Cerebellar cortex (tissue), 1 donor: Measurements from ENCODE around the gene RTTN.
A peak's percentile ranks its signal among the peaks of the same experiment; 100 is the strongest.
"Not testable (repeated sequence)": the region's sequence is repeated elsewhere in the genome, so short reads cannot be mapped to it uniquely, and the experiment has no call there.

ENCODE experiments used
- DNase-seq: peaks from one replicate; pipeline ENCODE4 v3.0.0-alpha.2; 2015; ENCODE audit warnings: low spot score

RTTN gene, protein sequence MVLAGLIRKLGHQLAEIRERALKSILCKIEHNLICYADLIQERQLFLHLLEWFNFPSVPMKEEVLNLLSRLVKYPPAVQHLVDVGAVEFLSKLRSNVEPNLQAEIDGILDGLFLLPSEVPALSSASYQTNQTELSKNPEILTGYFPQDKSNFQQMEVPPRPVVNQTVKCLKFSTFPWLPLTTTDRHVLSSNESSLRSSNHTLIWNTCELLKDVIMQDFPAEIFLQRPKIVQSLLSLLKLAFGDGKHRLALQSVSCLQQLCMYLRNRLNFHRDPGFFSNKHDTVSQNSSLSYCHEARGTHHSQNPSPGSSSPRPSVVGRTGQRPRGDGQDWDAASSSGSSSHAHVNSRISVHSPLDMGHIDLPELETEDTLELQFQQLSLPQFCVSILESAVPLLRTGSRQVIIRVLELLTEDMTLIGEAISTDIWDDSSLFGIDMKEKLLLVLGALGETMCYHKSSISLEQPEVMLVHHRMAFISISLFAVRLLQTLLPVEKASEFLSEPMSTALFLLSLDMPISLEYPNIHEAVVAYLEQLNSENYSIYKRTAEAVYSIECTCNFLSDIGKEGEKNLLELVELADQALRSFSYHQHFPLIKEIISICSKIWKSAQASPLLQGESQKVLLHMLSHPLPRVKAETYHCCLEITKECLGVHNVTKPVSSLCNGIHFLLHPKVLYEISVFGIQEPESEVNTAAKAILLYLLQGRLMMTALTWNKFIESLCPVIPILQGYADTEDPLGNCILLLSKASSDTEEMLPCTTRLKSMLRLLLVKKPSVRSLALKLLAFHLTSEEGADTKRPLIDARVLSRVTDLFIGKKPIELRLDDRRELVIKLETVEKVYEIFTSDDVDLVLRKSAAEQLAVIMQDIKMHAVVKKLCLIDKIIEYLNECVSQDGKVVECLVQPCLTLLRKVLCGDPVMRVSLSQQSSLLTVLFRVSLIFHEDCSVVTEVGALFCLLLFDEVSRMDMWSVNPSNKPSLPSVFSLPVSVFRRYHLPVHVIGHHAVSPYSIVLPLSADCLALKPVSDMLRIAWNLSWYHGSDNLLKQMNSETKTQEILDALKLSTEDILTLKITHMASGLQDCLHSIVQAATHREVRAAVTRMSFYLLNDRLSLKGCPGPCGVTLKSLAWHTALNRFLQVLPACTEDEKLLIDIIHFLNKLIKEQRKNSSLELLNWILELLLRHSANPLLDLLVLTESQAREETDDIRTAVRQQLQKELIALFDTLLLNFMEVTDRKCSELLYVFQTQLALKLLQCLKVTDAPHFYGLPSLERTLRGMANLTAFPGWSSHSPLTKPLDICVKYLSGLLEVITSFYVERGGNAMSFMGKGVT (N-terminal part only)

DNA sequence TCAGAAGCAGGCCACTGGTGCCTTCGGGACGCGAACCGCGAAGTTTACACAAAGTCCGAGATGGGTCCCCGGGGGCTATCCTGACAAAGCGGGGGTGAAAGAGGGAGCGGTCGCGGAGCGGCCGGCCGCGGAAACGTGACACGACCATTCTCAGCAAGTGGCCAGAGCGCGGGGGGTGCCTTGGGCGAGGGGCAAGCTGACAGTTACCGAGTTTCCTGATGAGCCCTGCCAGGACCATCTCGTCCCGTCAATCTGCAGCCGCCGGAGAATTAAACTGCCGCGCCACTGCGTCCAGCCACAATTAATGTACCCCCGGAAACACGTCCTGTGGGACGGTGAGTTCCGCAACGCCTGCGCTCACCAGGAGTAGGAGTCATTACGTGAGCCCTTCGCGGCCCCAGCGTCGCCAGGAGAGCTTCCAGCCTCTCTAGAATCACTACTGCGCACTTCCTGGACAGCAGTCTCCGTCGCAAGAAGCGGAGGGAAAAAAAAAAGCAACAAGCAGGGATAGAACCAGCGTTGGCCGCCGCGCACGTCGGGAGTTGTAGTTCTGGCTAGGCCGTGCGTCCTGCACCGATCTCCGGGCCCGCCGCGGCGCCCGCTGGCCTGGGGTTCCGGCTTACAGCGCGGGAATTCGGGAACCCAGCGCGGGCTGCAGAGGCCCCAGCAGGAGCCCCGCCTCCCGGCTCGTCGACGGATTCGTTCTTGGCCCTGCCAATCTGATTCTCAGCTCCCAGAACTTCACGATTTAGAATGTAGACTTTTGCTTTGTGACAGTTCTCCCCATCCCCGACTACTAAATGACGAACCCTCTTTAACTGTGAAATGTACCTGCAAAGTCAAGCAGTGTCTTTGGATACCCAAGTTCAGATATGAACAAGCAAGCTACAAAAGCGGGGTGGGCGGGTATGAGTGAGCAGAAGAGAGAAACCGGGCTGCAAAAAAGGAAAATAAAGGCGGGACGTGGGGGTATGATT lies at the start of gene RTTN:
TSS of gene RTTN (minus strand) at position 267 of the 977 bp plus-strand sequence. CDS start at position 238, 29 bp downstream.
- peak; percentile 94 for DNase-seq

DNA sequence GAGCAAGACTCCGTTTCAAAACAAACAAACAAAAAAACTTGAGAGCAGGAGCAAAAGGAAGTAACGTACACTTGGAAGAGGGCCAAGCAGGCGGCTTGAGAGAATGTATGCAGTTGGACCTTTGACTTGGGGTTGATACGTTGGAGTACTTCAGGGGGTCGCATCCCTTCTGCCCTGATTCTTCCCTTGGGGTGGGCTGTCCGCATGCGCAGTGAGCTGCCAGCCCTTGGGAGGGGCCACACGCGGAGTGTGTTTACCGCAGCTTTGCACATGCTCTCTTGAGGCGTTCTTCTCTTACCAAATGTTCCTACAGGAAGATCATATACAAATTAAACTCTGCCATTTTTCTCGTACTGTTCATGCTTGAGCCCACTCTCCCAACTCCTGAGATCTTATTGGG lies 45.3 kb upstream of the RTTN start:
- DNase-seq: no peak

DNA sequence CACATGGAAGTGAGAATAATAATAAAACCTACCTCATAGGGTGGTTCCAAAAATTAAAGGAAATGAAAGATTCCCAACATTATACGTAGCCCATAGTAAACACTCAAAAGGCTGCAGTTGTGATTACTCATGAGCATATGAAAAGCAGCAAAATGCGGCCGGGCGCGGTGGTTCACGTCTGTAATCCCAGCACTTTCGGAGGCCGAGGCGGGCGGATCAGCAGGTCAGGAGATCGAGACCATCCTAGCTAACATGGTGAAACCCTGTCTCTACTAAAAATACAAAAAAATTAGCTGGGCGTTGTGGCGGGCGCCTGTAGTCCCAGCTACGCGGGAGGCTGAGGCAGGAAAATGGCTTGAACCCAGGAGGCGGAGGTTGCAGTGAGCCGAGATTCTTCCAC lies 44.4 kb upstream of the RTTN start:
- DNase-seq: not testable (repeated sequence)

DNA sequence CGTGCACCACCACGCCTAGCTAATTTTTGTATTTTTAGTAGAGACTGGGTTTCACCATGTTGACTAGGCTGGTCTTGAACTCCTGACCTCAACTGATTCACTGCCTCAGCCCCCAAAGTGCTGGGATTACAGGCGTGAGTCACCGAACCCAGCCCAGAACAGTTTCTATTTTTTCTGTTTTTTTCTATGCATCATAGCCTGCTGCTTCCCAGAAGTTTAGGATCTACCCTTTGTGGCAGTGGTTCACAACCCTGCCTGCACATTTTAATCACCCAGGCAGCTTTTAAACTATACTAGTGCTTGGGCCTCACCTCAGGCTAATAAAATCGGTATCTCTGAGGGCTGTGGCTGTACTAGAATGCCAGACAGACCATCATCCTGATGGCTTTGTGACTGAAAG lies 43.6 kb upstream of the RTTN start:
- no peak for DNase-seq

DNA sequence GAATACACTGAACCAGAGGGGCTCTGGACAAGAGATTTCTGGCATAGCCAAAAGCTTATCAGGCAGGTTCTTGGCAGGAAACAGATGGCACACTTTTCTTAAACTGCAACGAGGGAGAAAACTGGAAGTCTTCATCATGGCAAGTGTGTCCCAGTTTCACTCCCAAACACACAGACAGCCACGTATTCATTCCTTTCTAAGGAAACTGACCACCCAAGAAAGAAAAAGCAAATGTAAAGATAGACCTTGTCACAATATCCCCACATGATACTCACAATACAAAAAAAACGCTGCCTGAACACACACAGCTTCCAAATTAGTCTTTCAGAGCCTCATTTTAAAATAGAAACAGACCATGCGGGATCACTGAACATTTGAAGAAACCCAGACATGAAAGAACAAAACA lies 40.6 kb upstream of the RTTN start:
- DNase-seq: peak; percentile 40

DNA sequence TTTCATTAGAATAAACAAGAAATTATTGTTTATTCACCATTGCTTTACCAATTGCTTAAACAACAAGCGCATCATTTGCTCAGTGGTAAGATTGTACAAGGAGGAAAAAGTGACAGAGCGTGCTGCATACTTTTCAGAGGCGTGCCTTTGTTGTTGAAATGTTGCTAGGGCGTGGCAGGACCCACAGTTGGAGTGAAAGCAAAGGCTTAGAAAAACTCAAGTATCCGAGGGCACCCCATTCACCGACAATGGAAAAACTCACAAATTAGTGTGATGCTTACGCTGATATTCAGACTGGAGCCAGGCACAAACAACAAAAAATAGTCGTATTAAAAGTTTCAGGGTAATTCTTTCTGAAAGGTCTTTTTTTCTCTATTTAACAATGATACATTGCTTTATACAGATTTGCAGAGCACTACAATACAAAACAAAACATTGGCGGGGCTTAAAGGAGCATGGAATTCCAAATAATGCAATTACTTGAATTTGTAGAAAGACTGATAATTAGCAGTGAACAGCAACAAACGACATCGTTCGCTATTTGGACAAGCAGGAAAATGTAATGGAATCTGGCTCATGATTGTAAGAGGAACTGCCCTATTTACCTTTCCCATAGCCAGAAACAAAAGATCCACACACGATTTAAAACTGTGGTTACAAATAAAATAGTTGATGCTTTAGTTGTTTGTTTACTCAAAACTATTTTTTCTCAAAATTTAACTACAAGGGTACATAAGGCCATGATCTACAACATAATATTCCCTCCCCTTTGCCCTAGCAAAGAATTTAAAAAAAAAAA lies 37.8 kb upstream of the RTTN start:
- no peak for DNase-seq

DNA sequence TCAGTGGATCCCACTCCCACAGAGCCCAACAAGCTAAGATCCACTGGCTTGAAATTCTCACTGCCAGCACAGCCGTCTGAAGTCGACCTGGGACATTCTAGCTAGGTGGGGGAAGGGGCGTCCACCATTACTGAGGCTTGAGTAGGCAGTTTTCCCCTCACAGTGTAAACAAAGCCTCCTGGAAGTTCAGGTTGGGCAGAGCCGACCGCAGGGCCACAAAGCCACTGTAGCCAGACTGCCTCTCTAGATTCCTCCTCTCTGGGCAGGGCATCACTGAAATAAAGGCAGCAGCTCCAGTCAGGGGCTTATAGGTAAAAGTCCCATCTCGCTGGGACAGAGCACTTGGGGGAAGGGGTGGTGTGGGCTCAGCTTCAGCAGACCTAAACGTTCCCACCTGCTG lies 31.4 kb upstream of the RTTN start:
- DNase-seq: not testable (repeated sequence)

DNA sequence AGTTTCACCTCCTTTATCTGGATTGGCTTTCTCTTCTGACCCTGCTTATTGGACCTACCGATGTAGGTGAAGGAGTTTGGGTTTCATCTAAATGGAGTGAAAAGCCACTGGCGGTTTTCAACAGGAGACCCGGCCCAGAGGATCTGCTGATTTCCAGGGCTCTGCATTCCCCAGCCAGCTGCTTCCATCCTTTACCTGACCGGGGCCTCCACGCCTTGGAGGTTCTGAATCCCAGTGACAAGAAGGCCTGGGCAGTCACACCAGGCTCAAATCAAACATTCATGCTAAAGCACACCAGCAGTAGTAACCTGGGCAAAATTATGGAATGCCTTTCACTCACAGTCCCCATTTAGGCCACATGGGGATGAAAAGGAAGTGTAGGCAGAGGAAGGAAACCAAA lies 30.0 kb upstream of the RTTN start:
- no peak for DNase-seq

DNA sequence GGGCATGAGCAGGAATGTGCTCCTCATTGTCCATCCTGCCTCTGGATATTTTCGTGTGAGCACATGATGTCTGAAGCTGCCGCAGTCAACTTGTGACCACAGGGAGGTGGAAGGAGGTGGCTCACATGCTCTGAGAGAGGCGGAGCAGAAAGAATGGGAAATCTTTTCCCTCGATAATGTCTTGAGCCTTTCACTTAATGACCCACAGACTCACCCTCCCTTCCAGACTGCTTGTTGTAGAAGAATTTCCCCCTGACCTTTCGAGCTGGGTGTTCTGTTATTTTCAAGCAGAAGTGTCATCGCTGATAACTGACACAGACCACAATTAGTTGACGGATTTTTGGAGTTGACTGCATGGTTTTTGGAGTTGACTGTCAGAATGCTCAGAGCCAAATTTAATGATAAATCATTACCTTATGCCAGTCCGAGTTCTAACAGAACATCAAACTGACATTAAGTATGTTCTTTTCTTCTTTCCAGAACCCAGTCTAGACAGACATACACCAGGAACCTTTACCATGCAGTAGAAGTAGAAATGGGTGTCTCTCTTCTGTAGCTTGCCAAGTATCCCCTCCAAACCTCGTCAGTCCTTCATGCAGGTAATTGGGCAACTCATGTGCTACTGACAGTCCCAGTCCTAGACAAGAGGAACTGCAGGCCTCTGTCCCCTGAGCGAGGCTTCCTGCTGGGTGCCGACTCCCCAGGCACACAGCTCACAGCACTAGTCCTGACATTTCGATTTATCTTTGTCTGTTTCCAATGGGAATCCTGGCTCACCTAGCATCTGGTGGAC lies 29.4 kb upstream of the RTTN start:
- peak; percentile 35 for DNase-seq

DNA sequence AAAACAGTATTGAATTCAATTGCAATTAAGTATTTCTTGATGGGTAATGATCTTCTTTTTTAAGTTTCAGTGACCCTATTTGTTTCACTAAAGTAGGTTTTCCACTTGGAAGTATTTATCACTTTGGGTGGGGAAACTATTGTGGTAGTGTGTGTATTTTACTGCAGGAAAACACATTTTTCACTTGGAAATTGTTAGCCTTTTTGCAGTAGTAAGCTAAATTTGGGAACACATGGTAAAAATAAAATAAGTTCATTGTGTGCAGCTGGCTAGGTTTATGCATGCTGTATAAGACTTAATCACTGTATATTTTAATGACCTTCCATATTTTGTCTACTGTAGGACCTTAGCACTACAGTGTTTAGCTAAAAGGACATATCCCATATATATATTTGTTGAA lies 28.5 kb upstream of the RTTN start:
- DNase-seq: no peak

DNA sequence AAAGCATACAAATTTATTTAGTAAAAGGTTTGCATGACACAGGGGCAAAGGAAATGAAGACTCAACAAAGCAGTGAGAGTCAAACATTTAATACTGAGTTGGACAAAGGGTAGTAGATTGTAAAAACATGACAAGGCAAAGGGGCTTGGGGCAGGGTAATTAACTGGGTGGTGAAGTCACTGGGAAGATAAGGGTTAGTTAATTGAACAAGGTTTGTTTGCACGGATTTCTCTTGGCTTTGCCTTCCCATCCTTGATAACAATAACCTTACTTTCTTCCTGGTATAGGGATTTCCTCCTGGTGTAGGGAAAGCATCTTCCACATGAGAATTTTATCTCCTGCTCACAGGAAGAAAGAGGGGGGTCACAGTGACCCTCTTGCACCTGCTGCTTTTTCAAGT lies 26.8 kb upstream of the RTTN start:
- DNase-seq: no peak

DNA sequence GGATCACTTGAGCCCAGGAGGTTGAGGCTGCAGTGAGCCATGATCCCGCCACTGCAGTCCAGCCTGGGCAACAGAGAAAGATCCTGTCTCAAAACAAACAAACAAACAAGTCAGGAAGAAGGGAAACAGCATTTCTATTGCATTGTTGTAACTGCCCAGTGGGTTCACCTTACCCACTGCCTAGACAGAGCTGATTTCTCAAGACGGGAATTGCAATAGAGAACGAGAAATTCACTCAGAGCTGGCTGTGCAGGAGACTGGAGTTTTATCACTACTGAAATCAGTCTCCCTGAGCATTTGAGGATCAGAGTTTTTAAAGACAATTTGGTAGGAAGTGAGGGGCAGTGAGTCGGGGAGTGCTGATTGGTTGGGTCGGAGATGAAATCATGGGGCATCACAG lies 24.2 kb upstream of the RTTN start:
- no peak for DNase-seq

DNA sequence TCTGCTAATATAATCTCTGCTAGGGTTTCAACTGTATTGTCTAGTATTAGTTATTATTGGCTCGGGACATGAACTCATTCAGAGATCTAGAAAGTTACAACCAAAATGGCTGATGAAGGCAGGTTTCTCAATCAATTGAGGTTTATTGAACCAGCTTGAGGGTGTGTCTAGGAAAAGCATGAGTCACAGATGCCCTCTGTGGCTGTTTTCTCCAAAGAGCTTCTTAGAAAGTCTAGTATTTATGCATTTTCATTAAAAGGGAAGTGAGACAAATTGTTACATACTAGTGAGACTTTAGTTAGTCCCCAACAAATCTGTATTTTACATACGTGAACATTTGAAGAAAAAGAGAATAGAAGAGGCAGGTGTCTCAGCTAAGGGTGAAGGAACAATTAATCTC lies 23.0 kb upstream of the RTTN start:
- no peak for DNase-seq

DNA sequence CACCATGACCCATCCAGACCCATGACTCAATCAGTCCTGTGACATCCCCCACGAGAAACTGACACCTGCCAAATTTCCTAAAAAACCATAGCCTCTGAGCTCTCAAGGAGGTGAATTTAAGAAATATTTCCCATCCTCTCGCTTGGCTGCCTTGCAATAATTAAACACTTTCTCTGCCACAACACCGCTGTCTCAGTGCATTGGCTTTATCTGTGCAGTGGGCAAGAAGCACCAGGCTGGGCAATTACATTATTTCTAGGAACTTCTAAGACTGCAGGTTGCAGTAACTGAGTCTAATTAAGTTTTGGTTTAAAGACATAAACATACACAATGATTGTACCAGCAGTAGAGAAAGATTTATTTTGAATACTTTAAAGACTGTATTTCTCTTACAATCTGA lies 22.0 kb upstream of the RTTN start:
- no peak for DNase-seq

DNA sequence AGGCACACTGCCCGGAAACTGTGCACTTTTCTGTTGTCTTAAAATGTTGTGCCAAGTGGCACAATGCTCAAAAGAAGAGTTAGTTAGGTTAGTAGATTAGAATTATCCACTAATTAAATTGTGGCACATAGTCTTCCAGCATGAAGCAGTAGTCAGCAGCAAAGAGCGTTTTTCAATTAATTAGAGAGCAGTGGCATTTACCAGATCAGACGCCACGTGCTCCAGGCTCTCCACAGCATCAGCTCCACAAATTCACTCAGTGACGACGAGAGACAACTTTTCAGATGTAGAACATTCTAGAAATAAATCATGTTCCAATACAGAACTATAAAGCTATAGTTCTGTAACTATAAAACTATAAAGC lies 16.4 kb upstream of the RTTN start:
- DNase-seq: peak; percentile 20

DNA sequence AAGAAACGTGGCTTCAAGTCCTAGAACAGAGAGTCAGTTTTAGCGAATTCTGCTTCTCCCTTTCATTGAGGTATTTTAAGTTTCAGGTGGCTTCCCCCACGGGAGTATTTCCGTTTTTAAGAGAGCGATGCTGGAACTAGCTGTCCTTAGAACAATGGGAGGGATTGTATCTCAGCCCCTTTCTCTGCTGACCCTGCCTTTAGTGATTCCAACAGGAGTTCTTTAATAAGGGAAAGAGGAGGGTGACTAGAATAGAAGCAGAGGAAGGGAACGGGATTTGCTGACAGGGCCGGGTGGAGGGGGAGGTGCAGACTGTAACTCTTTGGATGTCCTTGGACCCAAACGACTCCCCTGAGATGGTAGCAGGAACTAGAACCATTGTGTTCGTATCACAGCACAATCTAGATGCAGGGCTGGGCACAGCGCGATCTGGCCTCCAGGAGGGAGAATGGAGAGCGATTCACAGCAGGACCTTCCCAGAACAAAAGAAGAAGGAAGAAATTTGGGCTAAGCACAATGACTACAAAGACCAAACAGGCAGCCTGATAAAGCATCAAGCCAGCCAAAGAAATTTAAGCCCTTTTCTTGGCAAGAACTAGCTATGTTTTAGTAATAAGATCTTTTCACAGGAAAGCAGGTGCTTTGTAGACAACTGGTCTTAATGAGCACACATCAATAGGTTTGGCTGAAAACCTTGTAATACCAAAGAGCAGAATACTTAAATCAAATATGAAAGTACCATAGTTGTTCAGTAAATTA lies 15.8 kb upstream of the RTTN start:
- DNase-seq: peak; percentile 38

DNA sequence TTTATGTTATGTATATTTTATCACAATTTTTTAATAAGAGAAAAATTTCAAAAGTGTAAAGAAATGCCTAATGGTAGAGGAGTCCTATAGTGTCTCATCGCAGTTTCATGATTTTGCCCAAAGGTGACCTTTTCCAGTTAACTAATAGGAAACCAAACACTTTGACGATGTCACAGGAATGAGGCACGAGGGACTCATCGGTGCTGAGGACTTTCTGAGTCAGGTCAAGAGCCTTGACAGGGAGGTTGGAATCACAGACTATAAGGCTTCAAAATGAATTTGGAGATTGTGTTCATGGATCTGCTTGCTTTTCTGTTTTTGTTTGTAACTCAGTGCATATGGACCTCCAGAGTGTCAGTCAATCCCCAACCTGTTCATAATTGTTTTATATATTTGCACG lies 15.1 kb upstream of the RTTN start:
- DNase-seq: no peak

DNA sequence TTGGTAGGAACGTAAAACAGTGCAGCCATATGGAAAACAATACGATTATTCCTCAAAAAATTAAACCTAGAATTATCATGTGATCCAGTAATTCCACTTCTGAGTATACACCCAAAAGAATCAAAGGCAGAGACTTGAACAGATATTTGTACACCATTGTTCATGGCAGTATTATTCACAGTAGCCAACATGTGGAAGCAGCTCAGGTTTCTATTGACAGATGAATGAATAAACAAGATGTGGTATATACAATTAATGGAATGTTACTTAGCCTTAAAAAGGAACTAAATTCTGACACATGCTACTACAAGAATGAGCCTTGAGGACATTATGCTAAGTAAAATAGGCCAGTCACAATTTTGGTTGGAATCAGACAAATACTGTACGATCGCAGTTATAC lies 14.2 kb upstream of the RTTN start:
- DNase-seq: no peak

DNA sequence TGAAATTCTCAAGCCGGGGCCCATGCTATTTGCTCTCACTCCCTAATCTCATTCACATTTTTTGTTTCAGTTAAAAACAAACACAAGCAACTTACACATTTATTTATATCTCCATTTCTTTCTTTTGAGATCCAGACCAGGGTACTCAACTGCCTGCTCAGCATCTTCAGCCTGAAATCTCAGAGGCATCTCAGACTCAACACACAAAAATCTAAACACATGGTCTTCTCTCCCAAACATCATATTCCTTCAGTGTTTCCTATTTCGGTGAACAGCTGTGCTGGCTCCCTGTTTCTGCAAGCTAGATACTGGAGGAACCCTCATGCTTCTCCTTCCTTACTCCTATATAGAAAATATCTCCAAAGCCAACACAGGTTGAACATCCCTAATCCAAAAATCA lies 11.3 kb upstream of the RTTN start:
- no peak for DNase-seq
